GM12878 (cell line): ENCODE data around the gene ISG20.

Experiments used
- CBFB ChIP-seq: IDR thresholded peaks from 2 replicates; pipeline ENCODE4 v1.6.1; 2016; ENCODE audit warnings: antibody characterized with exemption, low read depth
- CTCF ChIP-seq, 3 experiments: IDR thresholded peaks in 2 of 3; conservative IDR thresholded peaks in 1 of 3; 2 replicates each; pipeline ENCODE4 v1.5.1; 2011; ENCODE audit warnings: low read depth in 3 of 3, low read length in 3 of 3, mild to moderate bottlenecking in 3 of 3, control low read depth in 2 of 3, moderate library complexity in 2 of 3, inconsistent platforms in 1 of 3, mixed read lengths in 1 of 3; ENCODE audit not compliant: control insufficient read depth in 2 of 3, insufficient read depth in 1 of 3; ENCODE audit errors: extremely low read depth in 1 of 3
- EP300 ChIP-seq, 2 experiments: fragments of 150-350 bp in 1 of 2; IDR thresholded peaks; 2 replicates each; pipeline ENCODE4 v1.6.1; 2011 to 2012; ENCODE audit warnings: low read depth in 2 of 2, low read length in 2 of 2, borderline replicate concordance in 1 of 2, improper control_type of control experiment in 1 of 2, inconsistent platforms in 1 of 2; ENCODE audit not compliant: control insufficient read depth in 1 of 2
- NR2C1 ChIP-seq: fragments of 450-650 bp; IDR thresholded peaks from 2 replicates; pipeline ENCODE4 v1.6.1; 2017; ENCODE audit warnings: antibody characterized with exemption, mild to moderate bottlenecking, moderate library complexity
- POLR2A ChIP-seq: IDR thresholded peaks from 2 replicates; pipeline ENCODE4 v1.6.1; 2011; ENCODE audit warnings: low read depth, mild to moderate bottlenecking, low read length
- SMC3 ChIP-seq: IDR thresholded peaks from 2 replicates; pipeline ENCODE4 v1.6.1; 2011; ENCODE audit warnings: low read length, improper control_type of control experiment, borderline replicate concordance
- SREBF1 ChIP-seq: IDR thresholded peaks from 2 replicates; pipeline ENCODE4 v1.6.1; 2012; ENCODE audit warnings: mild to moderate bottlenecking, low read length
- TF ChIP-seq, protein P1 (sequence below): IDR thresholded peaks from 2 replicates; pipeline ENCODE4 v1.6.1; 2011; ENCODE audit warnings: low read depth, low read length, improper control_type of control experiment, borderline replicate concordance
- TF ChIP-seq, protein P2 (sequence below): IDR thresholded peaks from 2 replicates; pipeline ENCODE4 v1.6.1; 2012; ENCODE audit warnings: improper control_type of control experiment, low read depth, low read length; ENCODE audit not compliant: insufficient replicate concordance

- no peak for TF ChIP-seq CTCF (IDR thresholded peaks at IDR 0.05 in 2 of 3, conservative IDR thresholded peaks at IDR 0.05 in 1 of 3; ENCODE audit: control insufficient read depth in 2 of 3, extremely low read depth in 1 of 3, insufficient read depth in 1 of 3, low read depth in 3 of 3, low read length in 3 of 3)
- TF ChIP-seq POLR2A: no peak
- TF ChIP-seq, protein P1, sequence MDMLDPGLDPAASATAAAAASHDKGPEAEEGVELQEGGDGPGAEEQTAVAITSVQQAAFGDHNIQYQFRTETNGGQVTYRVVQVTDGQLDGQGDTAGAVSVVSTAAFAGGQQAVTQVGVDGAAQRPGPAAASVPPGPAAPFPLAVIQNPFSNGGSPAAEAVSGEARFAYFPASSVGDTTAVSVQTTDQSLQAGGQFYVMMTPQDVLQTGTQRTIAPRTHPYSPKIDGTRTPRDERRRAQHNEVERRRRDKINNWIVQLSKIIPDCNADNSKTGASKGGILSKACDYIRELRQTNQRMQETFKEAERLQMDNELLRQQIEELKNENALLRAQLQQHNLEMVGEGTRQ: no peak
- TF ChIP-seq NR2C1: no peak
- no peak for TF ChIP-seq SMC3
- no peak for TF ChIP-seq CBFB
- TF ChIP-seq, protein P2, sequence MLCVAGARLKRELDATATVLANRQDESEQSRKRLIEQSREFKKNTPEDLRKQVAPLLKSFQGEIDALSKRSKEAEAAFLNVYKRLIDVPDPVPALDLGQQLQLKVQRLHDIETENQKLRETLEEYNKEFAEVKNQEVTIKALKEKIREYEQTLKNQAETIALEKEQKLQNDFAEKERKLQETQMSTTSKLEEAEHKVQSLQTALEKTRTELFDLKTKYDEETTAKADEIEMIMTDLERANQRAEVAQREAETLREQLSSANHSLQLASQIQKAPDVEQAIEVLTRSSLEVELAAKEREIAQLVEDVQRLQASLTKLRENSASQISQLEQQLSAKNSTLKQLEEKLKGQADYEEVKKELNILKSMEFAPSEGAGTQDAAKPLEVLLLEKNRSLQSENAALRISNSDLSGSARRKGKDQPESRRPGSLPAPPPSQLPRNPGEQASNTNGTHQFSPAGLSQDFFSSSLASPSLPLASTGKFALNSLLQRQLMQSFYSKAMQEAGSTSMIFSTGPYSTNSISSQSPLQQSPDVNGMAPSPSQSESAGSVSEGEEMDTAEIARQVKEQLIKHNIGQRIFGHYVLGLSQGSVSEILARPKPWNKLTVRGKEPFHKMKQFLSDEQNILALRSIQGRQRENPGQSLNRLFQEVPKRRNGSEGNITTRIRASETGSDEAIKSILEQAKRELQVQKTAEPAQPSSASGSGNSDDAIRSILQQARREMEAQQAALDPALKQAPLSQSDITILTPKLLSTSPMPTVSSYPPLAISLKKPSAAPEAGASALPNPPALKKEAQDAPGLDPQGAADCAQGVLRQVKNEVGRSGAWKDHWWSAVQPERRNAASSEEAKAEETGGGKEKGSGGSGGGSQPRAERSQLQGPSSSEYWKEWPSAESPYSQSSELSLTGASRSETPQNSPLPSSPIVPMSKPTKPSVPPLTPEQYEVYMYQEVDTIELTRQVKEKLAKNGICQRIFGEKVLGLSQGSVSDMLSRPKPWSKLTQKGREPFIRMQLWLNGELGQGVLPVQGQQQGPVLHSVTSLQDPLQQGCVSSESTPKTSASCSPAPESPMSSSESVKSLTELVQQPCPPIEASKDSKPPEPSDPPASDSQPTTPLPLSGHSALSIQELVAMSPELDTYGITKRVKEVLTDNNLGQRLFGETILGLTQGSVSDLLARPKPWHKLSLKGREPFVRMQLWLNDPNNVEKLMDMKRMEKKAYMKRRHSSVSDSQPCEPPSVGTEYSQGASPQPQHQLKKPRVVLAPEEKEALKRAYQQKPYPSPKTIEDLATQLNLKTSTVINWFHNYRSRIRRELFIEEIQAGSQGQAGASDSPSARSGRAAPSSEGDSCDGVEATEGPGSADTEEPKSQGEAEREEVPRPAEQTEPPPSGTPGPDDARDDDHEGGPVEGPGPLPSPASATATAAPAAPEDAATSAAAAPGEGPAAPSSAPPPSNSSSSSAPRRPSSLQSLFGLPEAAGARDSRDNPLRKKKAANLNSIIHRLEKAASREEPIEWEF: no peak
- TF ChIP-seq EP300 (IDR thresholded peaks at IDR 0.05; ENCODE audit: borderline replicate concordance in 1 of 2, control insufficient read depth in 1 of 2, low read depth in 2 of 2, low read length in 2 of 2): no peak
- no peak for TF ChIP-seq SREBF1
Observed at GRCh38 chr15:88629071-88629470, 9.7 kb upstream of the ISG20 start.
